HAP-1 (cell line): ENCODE data around the gene MISP3.

Experiments used
- DNase-seq, 2 experiments: peaks; one replicate each; pipeline ENCODE4 v3.0.0-alpha.2; 2016 to 2020; ENCODE audit warnings: low spot score in 2 of 2
- H3K27me3 ChIP-seq: fragments of 250-450 bp; sonication (Bioruptor Pico); 2 replicates; pipeline ENCODE4 v1.5.1; 2020; ENCODE audit warnings: low read depth, mild to moderate bottlenecking, moderate library complexity
- H3K36me3 ChIP-seq: fragments of 250-450 bp; sonication (Bioruptor Pico); replicated peaks from 2 replicates; pipeline ENCODE4 v1.5.1; 2020; ENCODE audit warnings: mild to moderate bottlenecking
- H3K4me1 ChIP-seq: fragments of 250-450 bp; sonication (Bioruptor Pico); 2 replicates; pipeline ENCODE4 v1.5.1; 2020; ENCODE audit warnings: mild to moderate bottlenecking
- H3K4me3 ChIP-seq: fragments of 250-450 bp; sonication (Bioruptor Pico); 2 replicates; pipeline ENCODE4 v1.5.1; 2020; ENCODE audit warnings: mild to moderate bottlenecking, moderate library complexity
- H3K9me3 ChIP-seq: fragments of 250-450 bp; sonication (Bioruptor Pico); 2 replicates; pipeline ENCODE4 v1.5.1; 2020; ENCODE audit warnings: mild to moderate bottlenecking, moderate library complexity
- in situ Hi-C: fragments of 300-500 bp; cut with MboI; formaldehyde crosslinking; loops from 3 replicates; pipeline ENCODE4 v1.14.3; 2020; ENCODE audit warnings: low sequenced_read_pairs, inconsistent platforms, mixed read lengths

Gene MISP3

GRCh38 chr19:14091081-14091812, 18.7 kb downstream of the MISP3 start:
- peaks cover 8% of the 10 kb centered on the region for H3K9me3 ChIP-seq
- H3K4me1 ChIP-seq = peaks cover 2% of the 10 kb centered on the region; the same call in 1 of the 2 replicates
- H3K36me3 ChIP-seq = peaks cover 13% of the 10 kb centered on the region
- no peaks in the 10 kb centered on the region for H3K27me3 ChIP-seq
- peak; percentile 62 to 73 for DNase-seq
- in situ Hi-C loops = no loop called here
- H3K4me3 ChIP-seq = peak overlapping the region; percentile 49

DNA sequence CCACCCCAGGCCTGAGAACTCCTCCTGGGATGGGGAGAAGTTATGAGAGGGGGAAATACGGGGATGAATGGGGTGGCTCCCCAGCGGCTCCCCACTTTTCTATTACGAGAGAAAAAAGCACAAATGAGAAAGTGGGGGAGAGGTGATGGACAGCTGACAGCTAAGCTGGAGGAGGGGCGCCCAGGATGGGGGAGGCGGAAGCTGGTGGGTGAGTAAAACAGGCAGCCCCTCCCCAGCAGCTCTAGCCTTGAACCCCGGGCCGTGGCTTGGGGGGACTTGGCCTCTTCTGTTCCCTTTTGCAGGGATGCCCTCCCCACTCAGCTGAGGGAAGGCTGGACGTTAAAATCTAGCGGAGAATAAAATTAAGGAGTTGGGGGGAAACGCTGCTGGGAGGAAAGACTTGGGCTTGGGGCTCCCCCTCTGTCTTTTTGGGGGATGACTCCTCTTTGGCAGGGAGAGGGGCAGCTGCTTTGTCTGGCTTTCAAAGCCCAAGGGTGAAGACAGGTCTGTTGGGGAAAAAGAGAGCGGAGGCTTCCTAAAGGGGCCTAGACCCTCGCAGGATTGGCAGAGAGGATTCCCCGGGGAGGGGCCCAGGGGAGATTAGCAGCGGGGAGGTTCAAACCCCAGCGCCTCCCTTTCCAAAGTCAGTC, 19.4 kb downstream of the MISP3 start:
- peak overlapping the region; percentile 49 for H3K4me3 ChIP-seq
- no peaks in the 10 kb centered on the region for H3K27me3 ChIP-seq
- H3K4me1 ChIP-seq = peaks cover 2% of the 10 kb centered on the region; the same call in 1 of the 2 replicates
- in situ Hi-C loops = no loop called here
- H3K36me3 ChIP-seq = peaks cover 12% of the 10 kb centered on the region
- H3K9me3 ChIP-seq = peaks cover 8% of the 10 kb centered on the region
- peak in 1 of 2 experiments; percentile 36 for DNase-seq

GRCh38 chr19:14093117-14093823, 20.7 kb downstream of the MISP3 start:
- in situ Hi-C loops = no loop called here
- H3K9me3 ChIP-seq = peaks cover 8% of the 10 kb centered on the region
- H3K4me1 ChIP-seq = peaks cover 2% of the 10 kb centered on the region; the same call in 1 of the 2 replicates
- no peaks in the 10 kb centered on the region for H3K27me3 ChIP-seq
- peaks cover 10% of the 10 kb centered on the region for H3K36me3 ChIP-seq
- H3K4me3 ChIP-seq = no peak overlapping the region
- no peak for DNase-seq

- Histone ChIP-seq H3K36me3 (peaks cover 3% of the 10 kb centered on the region), H3K4me1 (peaks cover 2% of the 10 kb centered on the region; the same call in 1 of the 2 replicates), H3K9me3 (peaks cover 8% of the 10 kb centered on the region), H3K27me3 (no peaks in the 10 kb centered on the region), H3K4me3 (no peak overlapping the region)
- no peak for DNase-seq
- in situ Hi-C loops = no loop called here
Observed at GRCh38 chr19:14094854-14095253, 22.3 kb downstream of the MISP3 start.

DNA sequence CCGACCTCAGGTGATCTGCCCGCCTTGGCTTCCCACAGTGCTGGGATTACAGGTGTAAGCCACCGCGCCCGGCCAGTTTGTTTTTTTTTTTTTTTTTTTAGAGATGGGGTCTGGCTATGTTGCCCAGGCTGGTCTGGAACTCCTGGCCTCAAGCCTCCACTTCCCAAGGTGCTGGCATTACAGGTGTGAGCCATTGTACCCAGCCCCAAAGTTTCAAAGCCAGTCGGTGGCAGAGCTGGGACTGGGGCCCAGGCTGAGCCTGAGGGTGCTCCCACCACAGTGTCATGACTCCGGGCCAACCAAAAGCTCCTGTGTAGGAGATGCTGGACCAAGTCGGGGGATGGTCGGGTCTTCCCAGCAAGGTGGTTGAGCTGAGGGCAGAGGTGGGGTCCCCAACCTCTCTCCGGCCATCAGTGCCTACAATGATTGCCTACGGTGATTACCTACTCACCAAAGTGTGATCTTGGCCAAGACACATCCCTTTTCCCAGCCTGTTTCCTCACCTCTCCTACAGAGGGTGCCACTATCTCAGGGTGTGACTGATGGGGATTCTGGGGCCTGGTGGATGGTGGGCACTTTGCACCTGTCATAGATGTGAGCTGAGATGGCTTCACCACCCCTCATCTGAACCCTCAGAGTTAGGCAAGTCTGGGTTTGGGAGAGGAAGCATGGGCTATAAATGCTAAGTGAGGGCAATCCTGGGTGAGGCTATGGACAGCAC, 23.8 kb downstream of the MISP3 start:
- Histone ChIP-seq H3K4me1 (peaks cover 2% of the 10 kb centered on the region; the same call in 1 of the 2 replicates), H3K4me3 (no peak overlapping the region), H3K9me3 (peaks cover 8% of the 10 kb centered on the region), H3K27me3 (no peaks in the 10 kb centered on the region), H3K36me3 (peaks cover 14% of the 10 kb centered on the region)
- DNase-seq = no peak
- in situ Hi-C loops = no loop called here

DNA sequence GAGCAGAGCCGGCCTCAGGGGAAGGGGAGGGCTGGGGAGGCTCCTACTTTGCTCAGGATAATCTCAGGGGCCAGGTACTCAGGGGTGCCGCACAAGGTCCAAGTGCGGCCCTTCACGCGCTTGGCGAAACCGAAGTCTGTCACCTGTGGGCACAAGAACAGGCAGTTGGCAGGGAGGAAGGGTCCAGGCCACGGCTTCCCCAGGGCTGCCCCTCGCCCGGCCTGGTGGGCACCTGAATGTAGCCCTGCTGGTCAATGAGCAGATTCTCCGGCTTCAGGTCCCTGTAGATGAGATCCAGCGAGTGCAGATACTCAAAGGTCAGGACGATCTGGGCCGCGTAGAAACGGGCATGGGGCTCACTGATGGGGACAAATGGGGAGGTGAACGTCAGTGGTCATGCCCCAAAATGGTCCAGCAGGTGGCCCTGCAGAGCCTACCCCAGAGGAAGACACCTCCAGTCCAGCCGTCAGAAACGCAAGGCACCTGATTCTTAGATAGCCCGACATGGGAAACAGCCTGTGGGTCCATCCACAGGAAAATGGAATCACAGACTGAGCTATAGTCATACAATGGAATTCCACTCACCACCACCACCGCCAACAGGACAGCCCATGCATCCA, 25.1 kb downstream of the MISP3 start:
- H3K4me3 ChIP-seq = no peak overlapping the region
- DNase-seq = no peak
- in situ Hi-C loops = no loop called here
- peaks cover 8% of the 10 kb centered on the region for H3K9me3 ChIP-seq
- peaks cover 22% of the 10 kb centered on the region for H3K36me3 ChIP-seq
- no peaks in the 10 kb centered on the region for H3K4me1 ChIP-seq
- H3K27me3 ChIP-seq = no peaks in the 10 kb centered on the region

- Histone ChIP-seq H3K36me3 (peaks cover 27% of the 10 kb centered on the region), H3K9me3 (no peaks in the 10 kb centered on the region), H3K4me1 (no peaks in the 10 kb centered on the region), H3K27me3 (no peaks in the 10 kb centered on the region), H3K4me3 (no peak overlapping the region)
- in situ Hi-C loops = no loop called here
- no peak for DNase-seq
Observed at GRCh38 chr19:14101003-14101545, 28.5 kb downstream of the MISP3 start.

- no peaks in the 10 kb centered on the region for H3K27me3 ChIP-seq
- DNase-seq = no peak
- no peaks in the 10 kb centered on the region for H3K9me3 ChIP-seq
- peaks cover 24% of the 10 kb centered on the region for H3K36me3 ChIP-seq
- in situ Hi-C loops = no loop called here
- no peak overlapping the region for H3K4me3 ChIP-seq
- H3K4me1 ChIP-seq = no peaks in the 10 kb centered on the region
Observed at GRCh38 chr19:14102102-14102696, 29.6 kb downstream of the MISP3 start.

GRCh38 chr19:14102756-14103155, 30.2 kb downstream of the MISP3 start:
- Histone ChIP-seq H3K4me3 (no peak overlapping the region), H3K36me3 (peaks cover 24% of the 10 kb centered on the region), H3K27me3 (no peaks in the 10 kb centered on the region), H3K4me1 (no peaks in the 10 kb centered on the region), H3K9me3 (no peaks in the 10 kb centered on the region)
- in situ Hi-C loops = no loop called here
- no peak for DNase-seq

DNA sequence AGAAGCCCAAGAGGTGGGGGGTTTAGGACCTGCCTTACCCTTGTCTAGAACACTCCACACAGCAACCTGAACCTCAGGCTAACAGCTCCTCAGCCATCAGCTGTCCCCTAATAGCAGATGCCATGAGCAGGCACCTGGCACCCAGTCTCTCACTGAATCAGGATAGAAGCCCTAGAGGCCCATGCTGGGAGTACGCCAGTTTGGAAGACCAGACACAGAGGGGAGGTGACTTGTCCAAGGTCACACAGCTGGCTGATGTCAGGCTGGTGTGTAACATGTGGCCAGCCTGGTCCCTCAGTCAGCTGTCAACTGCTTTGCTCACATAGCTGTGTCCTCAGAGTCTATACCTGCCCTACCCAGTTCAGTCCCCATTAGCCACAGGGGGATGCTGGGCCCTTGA, 30.7 kb downstream of the MISP3 start:
- in situ Hi-C loops = no loop called here
- H3K4me1 ChIP-seq = no peaks in the 10 kb centered on the region
- H3K27me3 ChIP-seq = no peaks in the 10 kb centered on the region
- no peak for DNase-seq
- H3K36me3 ChIP-seq = peaks cover 24% of the 10 kb centered on the region
- no peak overlapping the region for H3K4me3 ChIP-seq
- H3K9me3 ChIP-seq = no peaks in the 10 kb centered on the region

DNA sequence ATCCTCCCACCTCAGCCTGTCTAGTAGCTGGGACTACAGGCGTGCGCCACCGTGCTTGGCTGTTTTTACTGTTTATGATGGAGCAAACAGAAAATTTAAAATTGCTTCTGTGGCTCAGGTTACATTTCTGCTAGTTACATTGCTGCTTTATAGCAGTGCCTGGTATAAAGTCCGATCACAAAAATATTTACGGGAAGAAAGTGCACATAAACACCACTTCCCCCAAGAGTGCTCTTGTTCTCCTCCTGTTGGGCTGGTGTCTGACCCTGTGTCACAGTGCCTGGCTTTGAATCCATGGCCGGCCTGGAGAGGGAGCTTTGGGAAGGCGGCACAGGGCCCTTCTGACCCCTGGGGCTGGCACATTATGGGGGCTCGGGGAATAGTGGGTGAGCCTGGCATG, 33.1 kb downstream of the MISP3 start:
- Histone ChIP-seq H3K36me3 (peaks cover 21% of the 10 kb centered on the region), H3K4me3 (no peak overlapping the region), H3K4me1 (no peaks in the 10 kb centered on the region), H3K27me3 (no peaks in the 10 kb centered on the region), H3K9me3 (no peaks in the 10 kb centered on the region)
- DNase-seq = no peak
- in situ Hi-C loops = no loop called here

DNA sequence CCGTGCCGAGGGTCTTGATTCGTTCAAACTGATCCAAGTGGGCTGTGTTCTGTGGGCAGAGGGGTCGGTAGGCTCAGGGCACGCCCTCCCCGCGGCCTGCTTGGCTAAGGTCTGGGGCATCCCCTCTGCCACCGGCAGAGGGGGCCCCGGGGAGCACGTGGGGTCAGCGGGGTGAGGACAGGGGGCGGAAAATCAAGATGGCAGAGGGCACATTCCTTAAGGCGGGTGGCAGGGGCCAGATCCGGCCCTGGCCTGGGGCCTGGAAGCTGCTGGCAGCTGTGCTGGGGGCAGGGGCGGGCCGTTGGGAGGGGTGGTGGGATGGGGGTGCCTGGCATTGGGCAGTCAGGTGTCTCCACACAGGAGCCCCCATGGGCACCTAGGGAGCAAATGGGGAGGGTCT, 34.3 kb downstream of the MISP3 start:
- in situ Hi-C loops = no loop called here
- Histone ChIP-seq H3K36me3 (peaks cover 13% of the 10 kb centered on the region), H3K4me1 (no peaks in the 10 kb centered on the region), H3K27me3 (no peaks in the 10 kb centered on the region), H3K4me3 (no peak overlapping the region), H3K9me3 (no peaks in the 10 kb centered on the region)
- no peak for DNase-seq
